GM19395 (cell line): ENCODE data around the gene SLC35F3.
A peak's percentile ranks its signal among the peaks of the same experiment; 100 is the strongest.

ENCODE experiments used
- ATAC-seq: cut with Tn5 transposase; IDR thresholded peaks from one replicate; pipeline ENCODE4 v1.9.1; 2021; ENCODE audit warnings: mild to moderate bottlenecking, moderate library complexity; ENCODE audit not compliant: unreplicated experiment

Gene SLC35F3

GRCh38 chr1:234019387-234019786 lies 114.9 kb downstream of the SLC35F3 start:
- no peak for ATAC-seq

- no peak for ATAC-seq
Measured at GRCh38 chr1:234022302-234022701, 117.8 kb downstream of the SLC35F3 start.

GRCh38 chr1:234039603-234040002 lies 135.1 kb downstream of the SLC35F3 start:
- ATAC-seq: no peak

GRCh38 chr1:234040446-234041317 lies 136.2 kb downstream of the SLC35F3 start:
- no peak for ATAC-seq

- ATAC-seq: no peak
Measured at GRCh38 chr1:234044079-234044478, 139.6 kb downstream of the SLC35F3 start.

- ATAC-seq: no peak
Measured at GRCh38 chr1:234047123-234047522, 142.6 kb downstream of the SLC35F3 start.

- ATAC-seq: no peak
Measured at GRCh38 chr1:234062166-234062565, 157.7 kb downstream of the SLC35F3 start.

GRCh38 chr1:234065794-234066447 lies 161.4 kb downstream of the SLC35F3 start:
- ATAC-seq: peak; percentile 63

GRCh38 chr1:234067581-234068337 lies 163.3 kb downstream of the SLC35F3 start:
- no peak for ATAC-seq

- no peak for ATAC-seq
Measured at GRCh38 chr1:234069760-234070159, 165.3 kb downstream of the SLC35F3 start.

- no peak for ATAC-seq
Measured at GRCh38 chr1:234072793-234073192, 168.3 kb downstream of the SLC35F3 start.

- ATAC-seq: no peak
Measured at GRCh38 chr1:234078143-234078542, 173.7 kb downstream of the SLC35F3 start.

- ATAC-seq: no peak
Measured at GRCh38 chr1:234079896-234080295, 175.4 kb downstream of the SLC35F3 start.

GRCh38 chr1:234083460-234083859 lies 179.0 kb downstream of the SLC35F3 start:
- no peak for ATAC-seq

- ATAC-seq: no peak
Measured at GRCh38 chr1:234089396-234089795, 184.9 kb downstream of the SLC35F3 start.

GRCh38 chr1:234090212-234091064 lies 186.0 kb downstream of the SLC35F3 start:
- no peak for ATAC-seq

GRCh38 chr1:234091065-234091401 lies 186.6 kb downstream of the SLC35F3 start:
- no peak for ATAC-seq

- ATAC-seq: no peak
Measured at GRCh38 chr1:234091876-234092275, 187.4 kb downstream of the SLC35F3 start.

- no peak for ATAC-seq
Measured at GRCh38 chr1:234093107-234093506, 188.6 kb downstream of the SLC35F3 start.

GRCh38 chr1:234093741-234094140 lies 189.3 kb downstream of the SLC35F3 start:
- ATAC-seq: no peak

- ATAC-seq: no peak
Measured at GRCh38 chr1:234094172-234094571, 189.7 kb downstream of the SLC35F3 start.
